Lower lobe of right lung (tissue), 2 donors: Measurements from ENCODE around the gene FCN2. TPM values are rescaled to one million over a fixed set of nuclear protein-coding genes. Genes with fewer than 3 reads are reported as not detected.

Experiments used
- ATAC-seq, 2 donors: fragments of 200-7000 bp; cut with Tn5 transposase; one replicate each; pipeline ENCODE4 v1.9.1; 2020 to 2022; ENCODE audit warnings: mild to moderate bottlenecking in 2 of 2, moderate library complexity in 2 of 2
- DNase-seq: peaks from one replicate; pipeline ENCODE4 v3.0.0-alpha.2; 2020
- H3K27ac ChIP-seq: fragments of 200-600 bp; one replicate; pipeline ENCODE4 v1.8.0; 2022
- H3K27me3 ChIP-seq: fragments of 200-600 bp; one replicate; pipeline ENCODE4 v1.8.0; 2022; ENCODE audit warnings: low read depth
- H3K36me3 ChIP-seq: fragments of 200-600 bp; one replicate; pipeline ENCODE4 v1.8.0; 2022; ENCODE audit warnings: mild to moderate bottlenecking
- H3K4me1 ChIP-seq: fragments of 200-600 bp; one replicate; pipeline ENCODE4 v1.8.0; 2022
- H3K4me3 ChIP-seq: fragments of 200-600 bp; one replicate; pipeline ENCODE4 v1.8.0; 2022; ENCODE audit warnings: mild to moderate bottlenecking
- H3K9me3 ChIP-seq: fragments of 200-600 bp; one replicate; pipeline ENCODE4 v1.8.0; 2022
- intact Hi-C: fragments of 100-400 bp; cut with DNase I; formaldehyde crosslinking; loops from one replicate; pipeline ENCODE4 v1.11.0; 2022
- total RNA-seq: library from RNA; stranded (reverse); fragmentation: NEBNext Ultra II Directional; extraction: Animal tissue kit (Norgen Biotek cat#: 25700); gene quantifications from one replicate; pipeline ENCODE4 v1.2.1, GENCODE V29; 2021
- TF ChIP-seq, protein P1 (sequence below): fragments of 200-600 bp; IDR thresholded peaks from one replicate; pipeline ENCODE4 v1.8.0; 2022; ENCODE audit warnings: antibody characterized with exemption, mild to moderate bottlenecking
- donor health status: DM: no; HTN: yes; CAD: no; lungs with severe emphysema.

FCN2 gene
- total RNA-seq, 1 donor from 2014 or later = not detected

DNA sequence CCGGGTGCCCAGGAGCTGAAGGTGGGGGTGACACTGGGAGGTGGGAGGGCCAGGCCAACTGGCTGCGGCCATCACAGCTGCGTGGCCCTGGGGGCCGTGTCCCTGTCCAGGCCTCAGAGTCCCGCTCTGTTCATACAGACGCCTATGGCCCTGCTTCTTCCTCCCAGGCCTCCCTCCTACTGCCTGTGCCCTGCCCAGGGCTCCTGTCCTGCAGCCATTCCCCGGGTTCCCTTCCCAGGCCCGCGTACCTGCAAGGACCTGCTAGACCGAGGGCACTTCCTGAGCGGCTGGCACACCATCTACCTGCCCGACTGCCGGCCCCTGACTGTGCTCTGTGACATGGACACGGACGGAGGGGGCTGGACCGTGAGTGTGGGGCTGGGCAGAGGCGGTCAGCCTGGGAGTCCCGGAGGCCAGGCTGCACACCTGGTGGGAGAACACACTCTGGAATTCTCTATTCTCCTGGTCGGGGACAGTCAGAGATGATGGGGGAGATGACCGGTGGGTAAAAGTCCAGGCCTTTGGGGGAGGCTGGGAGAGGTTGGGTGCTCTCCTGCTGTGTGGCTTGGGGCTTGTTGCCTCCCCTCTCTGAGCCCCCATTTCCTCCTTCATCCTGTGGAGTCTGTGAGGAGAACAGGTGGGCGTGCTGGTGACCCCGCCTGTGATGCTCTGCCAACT is 4.5 kb downstream of the FCN2 start:
- Histone ChIP-seq H3K27me3 (peaks cover 9% of the 10 kb centered on the region), H3K9me3 (no peaks in the 10 kb centered on the region), H3K4me1 (no peaks in the 10 kb centered on the region), H3K36me3 (no peaks in the 10 kb centered on the region), H3K4me3 (no peak overlapping the region), H3K27ac (no peak overlapping the region)
- intact Hi-C loops = no loop called here
- DNase-seq = no peak
- ATAC-seq = no peak
- TF ChIP-seq, protein P1, sequence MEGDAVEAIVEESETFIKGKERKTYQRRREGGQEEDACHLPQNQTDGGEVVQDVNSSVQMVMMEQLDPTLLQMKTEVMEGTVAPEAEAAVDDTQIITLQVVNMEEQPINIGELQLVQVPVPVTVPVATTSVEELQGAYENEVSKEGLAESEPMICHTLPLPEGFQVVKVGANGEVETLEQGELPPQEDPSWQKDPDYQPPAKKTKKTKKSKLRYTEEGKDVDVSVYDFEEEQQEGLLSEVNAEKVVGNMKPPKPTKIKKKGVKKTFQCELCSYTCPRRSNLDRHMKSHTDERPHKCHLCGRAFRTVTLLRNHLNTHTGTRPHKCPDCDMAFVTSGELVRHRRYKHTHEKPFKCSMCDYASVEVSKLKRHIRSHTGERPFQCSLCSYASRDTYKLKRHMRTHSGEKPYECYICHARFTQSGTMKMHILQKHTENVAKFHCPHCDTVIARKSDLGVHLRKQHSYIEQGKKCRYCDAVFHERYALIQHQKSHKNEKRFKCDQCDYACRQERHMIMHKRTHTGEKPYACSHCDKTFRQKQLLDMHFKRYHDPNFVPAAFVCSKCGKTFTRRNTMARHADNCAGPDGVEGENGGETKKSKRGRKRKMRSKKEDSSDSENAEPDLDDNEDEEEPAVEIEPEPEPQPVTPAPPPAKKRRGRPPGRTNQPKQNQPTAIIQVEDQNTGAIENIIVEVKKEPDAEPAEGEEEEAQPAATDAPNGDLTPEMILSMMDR = no peak

DNA sequence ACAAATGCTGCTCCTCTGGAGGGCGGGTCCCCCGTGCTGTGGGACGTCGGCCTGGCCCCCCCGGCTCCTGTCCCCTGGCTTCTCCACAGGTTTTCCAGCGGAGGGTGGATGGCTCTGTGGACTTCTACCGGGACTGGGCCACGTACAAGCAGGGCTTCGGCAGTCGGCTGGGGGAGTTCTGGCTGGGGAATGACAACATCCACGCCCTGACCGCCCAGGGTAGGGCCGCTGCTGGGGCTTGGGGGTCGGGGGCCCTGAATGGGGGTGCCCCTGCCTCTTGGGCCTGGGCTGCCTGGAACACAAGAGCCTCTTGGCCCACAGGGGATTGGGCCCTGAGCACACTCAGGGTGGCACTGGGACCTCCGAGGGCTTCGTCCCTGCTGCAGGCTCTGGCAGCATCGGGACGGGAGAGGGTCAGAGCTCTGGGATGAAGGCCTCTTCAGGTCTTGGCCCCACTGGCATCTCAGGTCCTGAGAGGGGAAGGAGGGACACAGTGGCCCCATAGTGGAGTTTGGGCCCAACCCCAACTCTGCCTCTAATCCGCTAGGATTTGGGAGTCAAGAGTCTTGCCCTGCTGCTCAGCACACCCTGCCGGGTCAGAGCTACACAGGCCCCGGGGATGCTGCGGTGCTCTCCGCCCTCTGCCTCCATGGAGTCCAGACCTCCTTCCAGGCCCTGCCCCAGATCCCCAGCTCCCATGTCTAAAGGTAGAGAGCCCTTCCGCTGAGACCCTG is 5.2 kb downstream of the FCN2 start:
- Histone ChIP-seq H3K4me3 (no peak overlapping the region), H3K36me3 (no peaks in the 10 kb centered on the region), H3K27me3 (peaks cover 2% of the 10 kb centered on the region), H3K27ac (no peak overlapping the region), H3K4me1 (no peaks in the 10 kb centered on the region), H3K9me3 (no peaks in the 10 kb centered on the region)
- TF ChIP-seq, protein P1 = no peak
- no peak for ATAC-seq
- intact Hi-C loops = no loop called here
- DNase-seq = peak; percentile 20

DNA sequence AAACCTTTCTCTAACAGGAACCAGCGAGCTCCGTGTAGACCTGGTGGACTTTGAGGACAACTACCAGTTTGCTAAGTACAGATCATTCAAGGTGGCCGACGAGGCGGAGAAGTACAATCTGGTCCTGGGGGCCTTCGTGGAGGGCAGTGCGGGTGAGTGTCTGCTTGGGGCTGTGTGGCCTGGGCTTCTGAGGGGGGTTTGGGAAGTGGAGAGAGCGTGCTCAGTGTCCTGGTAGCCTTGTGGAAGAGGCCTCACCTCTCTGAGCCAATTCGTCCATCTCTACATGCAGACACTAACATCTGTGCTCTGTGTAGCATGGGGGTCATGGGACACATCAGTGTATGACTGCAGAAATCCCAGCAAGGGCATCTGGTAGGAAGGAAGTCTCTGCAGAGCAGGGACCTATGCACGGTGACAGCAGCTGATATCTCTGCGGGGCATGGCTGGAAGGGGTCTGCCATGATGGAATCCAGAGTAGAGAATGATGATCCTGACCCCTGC is 5.9 kb downstream of the FCN2 start:
- Histone ChIP-seq H3K36me3 (no peaks in the 10 kb centered on the region), H3K4me3 (no peak overlapping the region), H3K4me1 (peaks cover 2% of the 10 kb centered on the region), H3K27ac (no peak overlapping the region), H3K27me3 (no peaks in the 10 kb centered on the region), H3K9me3 (no peaks in the 10 kb centered on the region)
- intact Hi-C loops = no loop called here
- DNase-seq (peak; percentile 24), ATAC-seq (no peak)
- TF ChIP-seq, protein P1 = no peak

DNA sequence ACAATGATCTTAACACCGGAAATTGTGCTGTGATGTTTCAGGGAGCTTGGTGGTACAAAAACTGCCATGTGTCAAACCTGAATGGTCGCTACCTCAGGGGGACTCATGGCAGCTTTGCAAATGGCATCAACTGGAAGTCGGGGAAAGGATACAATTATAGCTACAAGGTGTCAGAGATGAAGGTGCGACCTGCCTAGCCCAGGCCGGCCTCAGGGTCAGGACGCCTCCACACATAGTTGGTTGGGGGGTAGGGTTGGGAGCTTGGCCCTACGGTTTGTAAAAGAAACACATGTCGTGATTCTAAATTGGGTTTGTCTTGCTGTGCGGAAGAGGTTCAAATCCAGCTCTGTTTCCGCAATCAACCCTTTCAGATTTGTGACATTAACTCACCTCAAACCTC is 6.6 kb downstream of the FCN2 start:
- ATAC-seq (no peak), DNase-seq (peak; percentile 20)
- Histone ChIP-seq H3K4me1 (peaks cover 4% of the 10 kb centered on the region), H3K27me3 (no peaks in the 10 kb centered on the region), H3K36me3 (no peaks in the 10 kb centered on the region), H3K4me3 (no peak overlapping the region), H3K27ac (no peak overlapping the region), H3K9me3 (no peaks in the 10 kb centered on the region)
- TF ChIP-seq, protein P1 = no peak
- intact Hi-C loops = no loop called here

DNA sequence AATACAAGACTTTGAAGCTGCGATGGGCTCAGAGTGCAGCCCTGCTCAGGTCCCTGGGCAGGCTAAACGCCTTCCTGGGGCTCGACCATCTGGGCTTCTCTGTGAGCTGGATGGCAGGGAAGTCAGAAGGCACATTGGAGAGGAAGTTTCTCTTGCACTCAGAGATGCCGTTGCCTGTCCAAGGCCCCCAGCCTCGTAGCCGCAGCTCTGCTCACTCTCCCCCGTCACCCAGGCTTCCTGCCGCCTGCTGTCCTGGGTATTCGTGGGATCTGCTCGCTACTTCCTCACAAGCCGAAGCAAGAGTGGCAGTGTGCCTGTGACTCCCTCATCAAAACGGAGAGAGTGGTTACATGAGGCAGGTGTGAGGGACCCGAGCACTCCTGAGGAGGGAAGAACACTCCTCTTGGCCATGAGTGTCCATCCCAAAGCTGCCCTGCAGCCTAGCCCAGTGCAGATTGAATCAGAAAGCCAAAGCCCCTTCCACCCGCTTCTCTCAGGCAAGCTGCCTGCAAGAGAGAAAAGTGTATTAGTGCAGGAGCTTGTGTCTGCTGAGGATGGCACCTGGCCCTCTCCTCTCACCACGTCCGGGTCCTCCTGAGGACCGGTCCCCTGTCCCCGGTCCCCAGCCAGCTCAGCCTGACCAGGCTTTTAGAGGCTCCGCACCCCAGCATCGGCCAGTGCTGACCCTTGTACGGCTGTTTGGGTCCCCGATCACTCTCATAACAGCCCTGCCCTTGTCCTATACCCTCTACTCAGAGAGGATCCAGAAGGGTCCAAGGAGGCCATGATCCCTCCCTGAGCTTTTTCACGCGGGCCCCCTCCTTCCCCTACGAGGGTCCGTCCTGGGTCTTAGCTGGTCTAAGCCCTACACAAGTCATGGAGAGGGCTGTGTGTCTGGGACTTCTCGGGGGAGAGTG is 7.3 kb downstream of the FCN2 start:
- TF ChIP-seq, protein P1 = no peak
- no peak overlapping the region for H3K27ac ChIP-seq
- H3K4me1 ChIP-seq = peaks cover 4% of the 10 kb centered on the region
- H3K36me3 ChIP-seq = no peaks in the 10 kb centered on the region
- no peaks in the 10 kb centered on the region for H3K9me3 ChIP-seq
- H3K4me3 ChIP-seq = no peak overlapping the region
- H3K27me3 ChIP-seq = no peaks in the 10 kb centered on the region
- ATAC-seq (no peak), DNase-seq (peak; percentile 29)
- intact Hi-C loops = no loop called here
